PFSK-1 (cell line): ENCODE results near the gene PPP6R1.

ENCODE experiments used
- FOXP2 ChIP-seq: optimal IDR thresholded peaks from 2 replicates; pipeline ENCODE3; 2011; ENCODE audit warnings: borderline replicate concordance, control low read depth, inconsistent platforms; ENCODE audit not compliant: insufficient read depth; ENCODE audit errors: extremely low read length, extremely low read depth
- POLR2AphosphoS5 ChIP-seq: IDR thresholded peaks from 2 replicates; pipeline ENCODE4 v1.6.1; 2012; ENCODE audit warnings: low read depth, mild to moderate bottlenecking, control low read depth, low read length, moderate library complexity
- REST ChIP-seq, 2 experiments: IDR thresholded peaks; 2 replicates each; pipeline versions ENCODE4 v1.6.1 to v1.8.0; 2011 to 2012; ENCODE audit warnings: low read depth in 2 of 2, low read length in 2 of 2, control low read depth in 1 of 2, inconsistent platforms in 1 of 2, mild to moderate bottlenecking in 1 of 2, moderate library complexity in 1 of 2; ENCODE audit not compliant: insufficient read depth in 1 of 2
- SIN3A ChIP-seq: IDR thresholded peaks from 2 replicates; pipeline ENCODE4 v1.6.1; 2012; ENCODE audit warnings: mild to moderate bottlenecking, low read length, moderate library complexity, borderline replicate concordance; ENCODE audit not compliant: insufficient read depth
- TAF1 ChIP-seq: IDR thresholded peaks from 2 replicates; pipeline ENCODE4 v1.6.1; 2012; ENCODE audit warnings: low read length, control low read depth, borderline replicate concordance; ENCODE audit not compliant: insufficient read depth

GRCh38 chr19:55230780-55231179, 28.0 kb downstream of the PPP6R1 start:
- no peak for TF ChIP-seq TAF1
- TF ChIP-seq POLR2AphosphoS5: no peak
- TF ChIP-seq REST (IDR thresholded peaks at IDR 0.05; ENCODE audit: insufficient read depth in 1 of 2, low read depth in 2 of 2, low read length in 2 of 2): no peak
- no peak for TF ChIP-seq FOXP2
- no peak for TF ChIP-seq SIN3A
